ENCODE results near the gene SMOC1. TPM values are rescaled to one million over a fixed set of nuclear protein-coding genes. Genes with fewer than 3 reads are reported as not detected.

Gene SMOC1
- total RNA-seq, 1 donor from 2014 or later = not detected

- Mint-ChIP-seq H3K36me3 (ENCODE audit: low read depth) (no peaks in the 10 kb centered on the region), H3K4me1 (no peaks in the 10 kb centered on the region), H3K27me3 (peaks cover 3% of the 10 kb centered on the region), H3K4me3 (no peak overlapping the region), H3K9me3 (no peaks in the 10 kb centered on the region), H3K27ac (no peak overlapping the region)
- CTCF ChIA-PET = no interaction called here
- intact Hi-C loops (cut with micrococcal nuclease) = no loop called here
- TF ChIP-seq, protein P1, sequence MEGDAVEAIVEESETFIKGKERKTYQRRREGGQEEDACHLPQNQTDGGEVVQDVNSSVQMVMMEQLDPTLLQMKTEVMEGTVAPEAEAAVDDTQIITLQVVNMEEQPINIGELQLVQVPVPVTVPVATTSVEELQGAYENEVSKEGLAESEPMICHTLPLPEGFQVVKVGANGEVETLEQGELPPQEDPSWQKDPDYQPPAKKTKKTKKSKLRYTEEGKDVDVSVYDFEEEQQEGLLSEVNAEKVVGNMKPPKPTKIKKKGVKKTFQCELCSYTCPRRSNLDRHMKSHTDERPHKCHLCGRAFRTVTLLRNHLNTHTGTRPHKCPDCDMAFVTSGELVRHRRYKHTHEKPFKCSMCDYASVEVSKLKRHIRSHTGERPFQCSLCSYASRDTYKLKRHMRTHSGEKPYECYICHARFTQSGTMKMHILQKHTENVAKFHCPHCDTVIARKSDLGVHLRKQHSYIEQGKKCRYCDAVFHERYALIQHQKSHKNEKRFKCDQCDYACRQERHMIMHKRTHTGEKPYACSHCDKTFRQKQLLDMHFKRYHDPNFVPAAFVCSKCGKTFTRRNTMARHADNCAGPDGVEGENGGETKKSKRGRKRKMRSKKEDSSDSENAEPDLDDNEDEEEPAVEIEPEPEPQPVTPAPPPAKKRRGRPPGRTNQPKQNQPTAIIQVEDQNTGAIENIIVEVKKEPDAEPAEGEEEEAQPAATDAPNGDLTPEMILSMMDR (IDR thresholded peaks at IDR 0.05) = no peak
- ATAC-seq (ENCODE audit: low read depth) (no peak), DNase-seq (no peak)
- POLR2A ChIA-PET = no interaction called here
Measured at GRCh38 chr14:70049605-70050004, 170.4 kb downstream of the SMOC1 start.

DNA sequence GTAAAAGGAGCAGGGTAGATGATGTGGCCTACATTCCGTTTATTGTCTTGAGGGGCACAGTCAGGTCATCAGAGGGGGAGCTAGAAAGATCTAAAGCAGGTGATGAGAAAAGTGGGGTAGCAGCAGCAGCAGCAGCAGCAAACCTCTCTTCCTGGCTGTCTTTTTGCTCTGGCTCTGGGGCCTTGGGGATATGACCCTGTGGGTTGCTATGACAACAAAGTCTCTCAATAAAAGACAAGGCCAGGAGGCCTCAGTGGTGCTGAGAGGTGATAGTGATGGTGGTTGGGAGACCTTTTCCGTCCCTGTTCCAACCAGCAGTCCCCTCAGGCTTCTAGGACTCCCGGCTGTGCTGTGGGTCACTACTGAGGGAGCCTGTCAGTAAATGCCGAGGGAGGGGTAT is 170.9 kb downstream of the SMOC1 start:
- no peak for DNase-seq
- no peak for ATAC-seq (ENCODE audit: low read depth)
- Mint-ChIP-seq H3K9me3 (no peaks in the 10 kb centered on the region), H3K27me3 (peaks cover 3% of the 10 kb centered on the region), H3K36me3 (ENCODE audit: low read depth) (no peaks in the 10 kb centered on the region), H3K27ac (no peak overlapping the region), H3K4me1 (no peaks in the 10 kb centered on the region), H3K4me3 (no peak overlapping the region)
- POLR2A ChIA-PET = no interaction called here
- CTCF ChIA-PET = no interaction called here
- intact Hi-C loops (cut with micrococcal nuclease) = no loop called here
- TF ChIP-seq, protein P1 (IDR thresholded peaks at IDR 0.05) = no peak

DNA sequence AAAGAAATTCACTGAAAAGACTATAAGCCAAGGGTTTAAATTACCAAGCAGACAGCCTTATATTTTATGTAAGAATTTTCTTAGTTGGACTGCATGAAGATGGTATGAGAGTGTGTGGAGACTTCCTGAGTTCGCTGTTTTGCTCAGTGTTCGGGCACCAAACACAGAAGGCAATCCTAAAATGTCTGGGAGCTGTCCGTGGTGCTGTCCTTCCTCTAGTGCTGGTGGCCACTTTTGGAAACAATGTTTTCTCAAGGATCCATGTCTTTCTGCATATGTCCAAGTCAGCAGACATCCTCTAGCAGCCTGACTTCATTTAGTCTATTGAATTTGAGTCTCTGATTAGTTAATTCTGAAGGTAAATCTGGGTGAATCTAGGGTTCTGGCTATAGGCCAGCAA is 173.8 kb downstream of the SMOC1 start:
- ChIA-PET POLR2A (no interaction called here), CTCF (no interaction called here)
- no peaks in the 10 kb centered on the region for H3K4me1 Mint-ChIP-seq
- H3K27me3 Mint-ChIP-seq = peaks cover 8% of the 10 kb centered on the region
- H3K9me3 Mint-ChIP-seq = no peaks in the 10 kb centered on the region
- TF ChIP-seq, protein P1 (IDR thresholded peaks at IDR 0.05) = no peak
- no peak overlapping the region for H3K27ac Mint-ChIP-seq
- H3K4me3 Mint-ChIP-seq = no peak overlapping the region
- H3K36me3 Mint-ChIP-seq (ENCODE audit: low read depth) = no peaks in the 10 kb centered on the region
- no peak for ATAC-seq (ENCODE audit: low read depth)
- intact Hi-C loops (cut with micrococcal nuclease) = no loop called here
- DNase-seq = no peak

GRCh38 chr14:70057519-70058136 is 178.4 kb downstream of the SMOC1 start:
- ChIA-PET CTCF (no interaction called here), POLR2A (no interaction called here)
- intact Hi-C loops (cut with micrococcal nuclease) = no loop called here
- Mint-ChIP-seq H3K4me3 (no peak overlapping the region), H3K36me3 (ENCODE audit: low read depth) (no peaks in the 10 kb centered on the region), H3K27ac (no peak overlapping the region), H3K9me3 (no peaks in the 10 kb centered on the region), H3K4me1 (no peaks in the 10 kb centered on the region), H3K27me3 (peaks cover 14% of the 10 kb centered on the region)
- TF ChIP-seq, protein P1 (IDR thresholded peaks at IDR 0.05) = no peak
- ATAC-seq (ENCODE audit: low read depth) (no peak), DNase-seq (no peak)

DNA sequence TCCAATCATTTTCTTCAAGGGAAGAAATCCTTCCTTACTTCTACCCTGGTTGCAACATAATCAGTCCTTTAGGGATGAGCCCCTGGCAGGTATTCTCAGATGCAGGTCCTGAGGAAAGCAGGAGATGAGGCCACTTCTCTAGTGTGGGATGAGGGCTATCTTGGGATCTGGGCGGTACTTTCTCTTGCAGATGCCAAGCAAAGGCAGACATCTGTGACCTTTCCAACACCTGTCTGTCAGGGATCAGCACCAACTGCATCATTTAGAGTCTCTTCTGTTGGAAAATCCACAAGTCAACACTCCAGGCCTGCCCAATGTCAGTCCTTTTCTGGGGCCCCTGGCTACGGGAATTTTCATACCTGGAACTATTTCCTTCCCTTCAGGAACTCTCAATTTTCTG is 180.3 kb downstream of the SMOC1 start:
- Mint-ChIP-seq H3K27ac (no peak overlapping the region), H3K9me3 (no peaks in the 10 kb centered on the region), H3K4me1 (no peaks in the 10 kb centered on the region), H3K4me3 (no peak overlapping the region), H3K27me3 (peaks cover 20% of the 10 kb centered on the region), H3K36me3 (ENCODE audit: low read depth) (no peaks in the 10 kb centered on the region)
- TF ChIP-seq, protein P1 (IDR thresholded peaks at IDR 0.05) = no peak
- ChIA-PET CTCF (no interaction called here), POLR2A (no interaction called here)
- ATAC-seq (ENCODE audit: low read depth) = no peak
- intact Hi-C loops (cut with micrococcal nuclease) = no loop called here
- no peak for DNase-seq

Measured in activated B cell treated with CpG ODN at 0.5 μM for 24 hours (primary cell).